Ovary (tissue), 3 donors: ENCODE measurements around the gene TULP1.

Experiments
- POLR2A ChIP-seq: fragments of 450-650 bp; IDR thresholded peaks from one replicate; pipeline ENCODE4 v1.6.1; 2017; ENCODE audit warnings: antibody characterized with exemption, mild to moderate bottlenecking, moderate library complexity
- TF ChIP-seq, protein P1 (sequence below), 3 donors: fragments of 450-650 bp in 2 of 3; fragments of 200-600 bp in 1 of 3; IDR thresholded peaks; one replicate each; pipeline versions ENCODE4 v1.5.1 to v1.8.0; 2016 to 2022; ENCODE audit warnings: antibody characterized with exemption in 3 of 3, mild to moderate bottlenecking in 1 of 3
- donor health status: DM: no; HTN: no; CAD: no.

DNA sequence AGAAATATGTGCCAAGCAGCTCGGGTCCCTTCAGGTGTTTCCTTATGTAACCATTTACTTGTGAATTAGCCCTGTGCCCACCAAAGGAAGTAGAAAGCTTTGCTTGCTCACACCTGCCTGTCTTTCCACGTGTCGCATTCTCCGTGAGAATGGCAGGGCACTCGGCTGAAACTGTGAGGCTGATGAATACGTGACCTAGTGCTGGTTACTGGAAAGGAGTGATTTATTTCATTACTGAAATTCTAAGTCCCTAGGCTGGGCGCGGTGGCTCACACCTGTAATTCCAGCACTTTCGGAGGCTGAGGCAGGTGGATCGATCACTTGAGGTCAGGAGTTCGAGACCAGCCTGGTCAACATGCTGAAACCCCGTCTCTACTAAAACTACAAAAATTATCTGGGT lies 45.9 kb upstream of the TULP1 start:
- no peak for TF ChIP-seq POLR2A
- TF ChIP-seq, protein P1, sequence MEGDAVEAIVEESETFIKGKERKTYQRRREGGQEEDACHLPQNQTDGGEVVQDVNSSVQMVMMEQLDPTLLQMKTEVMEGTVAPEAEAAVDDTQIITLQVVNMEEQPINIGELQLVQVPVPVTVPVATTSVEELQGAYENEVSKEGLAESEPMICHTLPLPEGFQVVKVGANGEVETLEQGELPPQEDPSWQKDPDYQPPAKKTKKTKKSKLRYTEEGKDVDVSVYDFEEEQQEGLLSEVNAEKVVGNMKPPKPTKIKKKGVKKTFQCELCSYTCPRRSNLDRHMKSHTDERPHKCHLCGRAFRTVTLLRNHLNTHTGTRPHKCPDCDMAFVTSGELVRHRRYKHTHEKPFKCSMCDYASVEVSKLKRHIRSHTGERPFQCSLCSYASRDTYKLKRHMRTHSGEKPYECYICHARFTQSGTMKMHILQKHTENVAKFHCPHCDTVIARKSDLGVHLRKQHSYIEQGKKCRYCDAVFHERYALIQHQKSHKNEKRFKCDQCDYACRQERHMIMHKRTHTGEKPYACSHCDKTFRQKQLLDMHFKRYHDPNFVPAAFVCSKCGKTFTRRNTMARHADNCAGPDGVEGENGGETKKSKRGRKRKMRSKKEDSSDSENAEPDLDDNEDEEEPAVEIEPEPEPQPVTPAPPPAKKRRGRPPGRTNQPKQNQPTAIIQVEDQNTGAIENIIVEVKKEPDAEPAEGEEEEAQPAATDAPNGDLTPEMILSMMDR (IDR thresholded peaks at IDR 0.05): no peak
